Measurements from ENCODE around the gene SMYD3.
A peak's percentile ranks its signal among the peaks of the same experiment; 100 is the strongest.

SMYD3 gene

DNA sequence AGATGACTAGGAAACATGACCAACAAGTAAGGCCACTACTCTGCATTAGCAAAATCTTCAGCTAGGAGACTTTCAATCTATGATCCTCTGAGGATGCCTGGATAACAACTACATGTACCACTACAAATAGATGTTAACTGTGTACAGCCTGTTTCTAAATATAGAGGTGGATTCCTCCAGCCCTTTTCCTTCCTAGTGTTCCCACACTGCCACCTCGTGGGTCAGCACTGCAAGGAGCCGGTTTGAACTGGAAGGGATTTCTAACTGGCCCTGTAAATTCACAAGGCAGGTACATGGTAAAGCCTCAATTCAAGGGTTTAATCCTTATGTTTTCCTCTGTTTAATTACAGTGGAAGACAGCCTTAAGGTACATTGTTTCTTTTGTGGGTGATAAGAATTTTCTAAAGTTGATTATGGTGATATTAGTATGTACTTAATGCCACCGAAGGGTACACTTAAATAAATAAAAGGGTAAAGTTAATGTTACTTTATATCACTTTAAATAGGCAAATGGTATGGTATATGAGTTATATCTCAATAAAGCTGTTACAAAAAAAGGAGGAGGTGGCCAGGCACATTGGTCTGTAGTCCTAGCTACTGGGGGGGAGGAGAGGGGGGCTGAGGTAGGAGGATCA, 14.4 kb downstream of the SMYD3 start:
- Histone ChIP-seq H3K27ac (no peak overlapping the region), H3K4me3 (no peak overlapping the region)
- TF ChIP-seq, protein P1, sequence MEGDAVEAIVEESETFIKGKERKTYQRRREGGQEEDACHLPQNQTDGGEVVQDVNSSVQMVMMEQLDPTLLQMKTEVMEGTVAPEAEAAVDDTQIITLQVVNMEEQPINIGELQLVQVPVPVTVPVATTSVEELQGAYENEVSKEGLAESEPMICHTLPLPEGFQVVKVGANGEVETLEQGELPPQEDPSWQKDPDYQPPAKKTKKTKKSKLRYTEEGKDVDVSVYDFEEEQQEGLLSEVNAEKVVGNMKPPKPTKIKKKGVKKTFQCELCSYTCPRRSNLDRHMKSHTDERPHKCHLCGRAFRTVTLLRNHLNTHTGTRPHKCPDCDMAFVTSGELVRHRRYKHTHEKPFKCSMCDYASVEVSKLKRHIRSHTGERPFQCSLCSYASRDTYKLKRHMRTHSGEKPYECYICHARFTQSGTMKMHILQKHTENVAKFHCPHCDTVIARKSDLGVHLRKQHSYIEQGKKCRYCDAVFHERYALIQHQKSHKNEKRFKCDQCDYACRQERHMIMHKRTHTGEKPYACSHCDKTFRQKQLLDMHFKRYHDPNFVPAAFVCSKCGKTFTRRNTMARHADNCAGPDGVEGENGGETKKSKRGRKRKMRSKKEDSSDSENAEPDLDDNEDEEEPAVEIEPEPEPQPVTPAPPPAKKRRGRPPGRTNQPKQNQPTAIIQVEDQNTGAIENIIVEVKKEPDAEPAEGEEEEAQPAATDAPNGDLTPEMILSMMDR (IDR thresholded peaks at IDR 0.05), result peak; percentile 75
- DNase-seq (ENCODE audit: low spot score), result no peak

DNA sequence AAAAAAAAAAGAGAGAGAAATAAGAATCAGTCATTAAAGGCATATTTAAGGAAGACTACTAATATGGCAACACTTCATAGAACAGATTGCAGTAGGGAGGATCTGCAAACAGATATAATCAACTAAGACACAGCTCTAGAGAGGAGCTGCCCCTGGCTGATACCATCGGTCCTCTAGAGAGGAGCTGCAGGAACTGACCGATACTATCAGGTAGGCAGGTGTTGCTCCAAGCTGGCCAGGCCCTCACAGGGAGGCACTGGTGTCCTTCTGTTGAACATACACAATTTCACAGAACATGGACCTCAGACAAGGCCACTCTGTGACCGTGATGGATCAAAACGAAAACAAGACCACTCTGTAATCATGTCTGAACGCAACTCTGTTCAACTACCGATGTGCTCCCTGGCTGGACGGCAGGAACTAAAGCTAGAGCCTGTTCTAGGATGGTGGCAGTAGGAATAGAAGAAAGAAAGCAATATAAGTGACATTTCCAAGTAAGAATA, 15.5 kb downstream of the SMYD3 start:
- TF ChIP-seq, protein P1 (IDR thresholded peaks at IDR 0.05), result no peak
- Histone ChIP-seq H3K27ac (no peak overlapping the region), H3K4me3 (no peak overlapping the region)
- no peak for DNase-seq (ENCODE audit: low spot score)

DNA sequence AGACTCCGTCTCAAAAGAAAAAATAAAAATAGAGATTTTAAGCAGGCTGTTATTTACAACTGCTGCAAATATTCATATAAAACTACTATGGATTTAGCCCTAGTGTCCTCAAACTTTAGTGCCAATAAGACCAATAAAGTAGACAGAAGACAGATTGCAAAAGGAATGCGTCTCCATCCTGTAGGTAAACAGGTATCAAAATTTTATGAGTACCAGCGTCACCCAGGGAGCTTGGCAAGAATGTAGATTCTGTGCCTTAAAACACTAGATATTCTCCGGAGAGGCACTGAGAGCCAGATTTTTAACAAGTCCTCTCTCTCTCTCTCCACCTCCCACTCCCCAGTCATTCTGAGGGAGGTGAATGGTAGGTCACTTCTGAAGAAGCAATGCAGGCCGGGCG, 18.4 kb downstream of the SMYD3 start:
- Histone ChIP-seq H3K4me3 (no peak overlapping the region), H3K27ac (no peak overlapping the region)
- DNase-seq (ENCODE audit: low spot score), result no peak
- TF ChIP-seq, protein P1 (IDR thresholded peaks at IDR 0.05), result no peak

DNA sequence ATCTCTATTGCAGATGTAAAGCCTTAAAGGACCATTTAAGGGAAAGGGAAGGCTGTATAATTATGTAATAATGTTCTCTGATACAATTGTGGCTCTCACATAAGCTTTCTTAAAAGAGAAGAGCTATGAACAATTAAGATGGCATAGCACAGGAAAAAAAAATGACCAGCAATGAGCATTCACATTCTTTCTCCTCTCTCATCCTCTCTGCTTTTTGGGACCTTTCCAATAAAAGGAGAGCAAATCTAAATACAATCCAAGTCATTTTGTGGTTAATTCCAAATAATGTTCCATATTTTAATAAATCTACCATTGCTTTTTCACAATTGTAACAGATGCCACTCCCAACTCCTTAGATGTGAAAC, 23.5 kb downstream of the SMYD3 start:
- H3K27ac ChIP-seq, result no peak overlapping the region
- no peak overlapping the region for H3K4me3 ChIP-seq
- TF ChIP-seq, protein P1 (IDR thresholded peaks at IDR 0.05), result no peak
- no peak for DNase-seq (ENCODE audit: low spot score)

DNA sequence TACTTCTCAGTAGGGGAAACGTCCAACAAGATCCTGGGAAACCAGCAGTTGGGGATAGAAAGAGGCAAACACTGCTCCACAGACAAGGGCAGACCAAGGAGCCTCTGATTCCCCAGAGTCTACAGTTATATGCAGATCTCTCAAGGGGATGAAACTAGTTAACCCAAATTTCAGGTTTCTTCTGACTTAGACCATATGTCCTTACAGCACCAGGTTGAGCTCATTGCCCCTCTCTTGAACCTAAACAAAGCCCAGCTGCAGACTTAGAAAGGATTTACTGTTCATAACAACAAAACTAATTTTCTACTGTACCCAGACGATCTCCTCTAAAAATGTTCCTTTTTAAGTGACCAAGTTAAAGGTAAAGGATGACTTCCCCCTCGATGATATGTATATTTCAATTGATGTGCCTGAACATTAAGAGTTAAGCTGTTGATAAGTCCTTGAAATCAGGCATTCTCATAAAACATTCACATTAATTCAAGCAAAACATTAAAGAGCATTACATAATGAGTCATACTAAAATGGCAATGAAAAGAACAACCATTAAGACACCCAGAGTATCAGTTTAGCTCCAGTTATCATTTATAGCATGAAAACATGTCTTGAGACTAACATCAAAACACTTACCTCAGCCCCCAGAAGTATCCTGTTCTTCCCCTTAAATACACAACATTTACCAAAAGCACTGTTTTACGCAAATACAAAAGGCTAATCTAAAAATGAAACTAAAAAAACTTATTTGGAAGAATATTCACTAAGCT, 24.1 kb downstream of the SMYD3 start:
- no peak for DNase-seq (ENCODE audit: low spot score)
- no peak overlapping the region for H3K4me3 ChIP-seq
- H3K27ac ChIP-seq, result no peak overlapping the region
- TF ChIP-seq, protein P1 (IDR thresholded peaks at IDR 0.05), result no peak

DNA sequence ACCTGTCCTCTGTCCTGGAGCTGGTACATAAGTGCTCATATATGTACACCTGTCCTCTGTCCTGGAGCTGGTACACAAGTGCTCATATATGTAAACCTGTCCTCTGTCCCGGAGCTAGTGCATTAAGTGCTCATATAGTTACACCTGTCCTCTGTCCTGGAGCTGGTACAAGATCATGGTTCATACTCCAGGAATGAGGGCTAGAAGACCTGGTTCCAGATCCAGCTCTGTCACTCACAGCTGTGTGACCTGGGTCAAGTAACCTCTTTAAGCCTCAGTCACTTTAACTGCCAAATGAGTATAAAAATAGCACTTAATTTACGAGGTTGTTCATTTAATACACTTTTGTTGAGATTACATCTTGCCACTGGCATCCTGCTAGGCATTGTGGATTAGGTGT, 28.0 kb downstream of the SMYD3 start:
- DNase-seq (ENCODE audit: low spot score), result no peak
- no peak overlapping the region for H3K4me3 ChIP-seq
- TF ChIP-seq, protein P1 (IDR thresholded peaks at IDR 0.05), result no peak
- no peak overlapping the region for H3K27ac ChIP-seq

DNA sequence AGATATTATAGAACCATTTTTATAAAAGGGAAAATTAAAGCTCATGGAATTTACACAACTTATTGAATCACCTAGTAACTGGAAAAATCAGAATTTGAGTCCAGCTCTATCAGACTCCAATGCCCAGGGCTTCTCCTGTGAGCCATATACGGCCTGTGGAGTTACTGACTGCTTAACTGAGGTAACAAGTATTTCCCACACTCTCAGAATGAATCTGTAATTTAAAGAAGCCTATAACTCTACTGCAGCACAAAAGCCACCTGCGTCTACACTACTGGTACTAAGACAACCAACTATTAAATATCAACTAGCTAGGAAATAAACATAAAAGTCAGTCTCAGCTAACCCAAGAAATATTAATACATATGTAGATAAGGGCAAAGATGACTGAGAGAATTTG, 29.4 kb downstream of the SMYD3 start:
- DNase-seq (ENCODE audit: low spot score), result no peak
- H3K4me3 ChIP-seq, result no peak overlapping the region

More for the DNA sequence above, 29.4 kb downstream of the SMYD3 start:
- TF ChIP-seq, protein P1 (IDR thresholded peaks at IDR 0.05), result no peak
- H3K27ac ChIP-seq, result no peak overlapping the region

Data from coronary artery (tissue), 2 donors.